ENCODE measurements around the gene CLPTM1L.

GRCh38 chr5:1312206-1312605, 32.7 kb downstream of the CLPTM1L start:
- TF ChIP-seq GATA2 (IDR thresholded peaks at IDR 0.05; ENCODE audit: low read depth, low read length) (no peak), GATA3 (IDR thresholded peaks at IDR 0.05; ENCODE audit: low read depth, low read length) (no peak)

Measured in SH-SY5Y (cell line).